Measurements from ENCODE around the gene DCUN1D1. TPM values are rescaled to one million over a fixed set of nuclear protein-coding genes. Genes with fewer than 3 reads are reported as not detected.
"Not testable (repeated sequence)": the region's sequence is repeated elsewhere in the genome, so short reads cannot be mapped to it uniquely, and the experiment has no call there.

The DCUN1D1 gene
- polyA plus RNA-seq (ENCODE audit: insufficient read length in 4 of 4): 10 to 100 TPM; 50.5 to 66.7 (median 61.2) TPM

DNA sequence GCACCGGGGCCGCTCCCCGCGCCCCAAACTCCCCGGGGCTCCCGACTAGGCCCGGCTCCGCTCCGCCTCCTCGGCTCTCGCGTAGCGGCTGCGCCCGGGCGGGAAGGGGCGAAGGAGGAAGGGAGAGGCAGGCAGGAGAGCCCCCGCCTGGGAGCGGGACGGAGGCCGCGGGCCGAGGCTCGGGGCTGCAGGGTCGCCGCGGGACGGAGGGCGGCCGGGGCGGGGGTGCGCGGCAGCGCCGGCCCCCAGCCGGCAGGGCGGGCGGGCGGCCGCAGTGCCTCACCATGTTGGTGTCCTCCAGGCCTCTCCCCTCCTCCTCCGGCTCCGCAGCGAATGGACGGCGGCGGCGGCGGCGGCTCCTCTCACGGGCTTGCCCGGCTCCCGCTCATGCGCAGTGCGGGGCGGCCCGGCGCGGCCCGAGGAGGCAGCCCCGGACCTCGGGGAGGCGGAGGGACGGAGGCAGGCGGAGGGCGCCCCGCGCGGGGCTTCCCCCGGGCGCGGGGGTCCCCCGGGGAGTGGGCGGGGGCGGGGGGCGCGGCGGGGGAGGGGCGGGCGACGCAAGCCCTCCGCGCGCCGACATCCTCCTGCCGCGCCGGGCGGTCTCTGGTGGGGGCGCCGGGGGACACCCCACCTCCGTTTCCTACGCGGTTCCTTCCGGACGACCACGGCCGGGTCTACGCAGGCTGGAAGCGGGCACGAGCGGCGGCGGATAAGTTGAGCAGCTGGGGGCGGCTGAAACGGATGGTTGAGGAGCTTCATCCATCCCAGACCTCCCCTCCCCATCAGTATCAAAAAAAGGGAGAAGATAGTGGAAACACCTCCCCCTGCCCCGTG lies at the start of gene DCUN1D1:
DCUN1D1 (minus strand) TSS at position 335 of the 834 bp plus-strand sequence; CDS start at position 286, 49 bp downstream.
- peak in 2 of 4 donors; percentile 63 to 65 for DNase-seq (ENCODE audit: low read depth in 4 of 4, low spot score in 3 of 4)

DNA sequence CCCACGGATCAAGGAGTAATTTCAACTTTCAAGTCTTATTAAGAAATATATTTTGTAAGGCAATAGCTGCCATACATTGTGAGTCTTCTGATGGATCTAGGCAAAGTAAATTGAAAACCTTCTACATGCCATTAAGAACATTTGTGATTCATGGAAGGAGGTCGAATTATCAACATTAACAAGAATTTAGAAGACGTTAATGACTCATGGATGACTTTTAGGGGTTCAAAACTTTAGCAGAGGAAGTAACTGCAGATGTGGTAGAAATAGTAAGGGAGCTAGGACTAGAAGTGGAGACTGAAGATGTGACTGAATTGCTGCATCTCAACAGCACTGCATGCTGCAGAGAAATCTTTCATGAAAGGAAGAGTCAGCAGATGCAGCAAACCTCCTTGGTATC lies 48.1 kb upstream of the DCUN1D1 start:
- DNase-seq (ENCODE audit: low read depth in 4 of 4, low spot score in 3 of 4): no peak

DNA sequence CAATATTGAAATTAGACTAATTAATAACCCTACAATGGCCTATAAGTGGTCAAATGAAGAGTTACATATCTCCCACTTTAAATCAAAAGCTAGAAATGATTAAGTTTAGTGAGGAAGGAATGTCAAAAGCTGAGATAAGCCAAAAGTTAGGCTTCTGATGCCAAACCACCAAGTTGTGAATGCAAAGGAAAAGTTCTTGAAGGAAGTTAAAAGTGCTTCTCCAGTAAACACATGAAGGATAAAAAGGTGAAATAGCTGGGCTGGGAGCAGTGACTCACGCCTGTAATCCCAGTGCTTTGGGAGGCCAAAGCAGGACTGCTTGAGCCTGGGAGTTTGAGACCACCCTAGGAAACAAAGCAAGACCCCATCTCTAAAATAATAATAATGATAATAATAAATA lies 46.9 kb upstream of the DCUN1D1 start:
- DNase-seq (ENCODE audit: low read depth in 4 of 4, low spot score in 3 of 4): no peak

DNA sequence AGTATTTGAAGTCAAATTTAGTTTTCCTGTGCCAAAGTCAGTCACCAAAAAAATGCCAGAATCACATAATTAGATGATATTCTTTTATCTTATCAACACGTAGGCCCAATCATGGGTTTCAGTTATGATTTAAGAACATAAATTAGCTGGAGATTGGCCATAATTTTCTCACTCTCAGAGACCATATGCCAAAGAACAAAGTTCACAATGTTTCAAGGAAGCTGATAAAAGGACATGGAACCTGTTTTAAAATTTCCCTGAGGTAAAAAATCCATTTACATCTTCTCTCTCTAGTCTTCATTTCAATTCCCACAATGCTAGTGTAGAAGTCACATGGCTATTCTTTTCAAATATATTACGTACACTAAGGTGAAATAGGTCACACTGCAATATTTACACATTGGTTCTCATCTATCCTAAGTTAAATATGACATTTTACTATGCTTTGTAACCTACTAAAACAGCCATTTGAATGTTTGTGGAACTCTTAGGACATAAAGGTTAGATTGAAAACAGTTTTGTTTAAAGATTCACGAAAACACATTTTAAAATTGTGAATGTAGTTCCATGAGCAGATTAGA lies 42.7 kb upstream of the DCUN1D1 start:
- DNase-seq (ENCODE audit: low read depth in 4 of 4, low spot score in 3 of 4): no peak

DNA sequence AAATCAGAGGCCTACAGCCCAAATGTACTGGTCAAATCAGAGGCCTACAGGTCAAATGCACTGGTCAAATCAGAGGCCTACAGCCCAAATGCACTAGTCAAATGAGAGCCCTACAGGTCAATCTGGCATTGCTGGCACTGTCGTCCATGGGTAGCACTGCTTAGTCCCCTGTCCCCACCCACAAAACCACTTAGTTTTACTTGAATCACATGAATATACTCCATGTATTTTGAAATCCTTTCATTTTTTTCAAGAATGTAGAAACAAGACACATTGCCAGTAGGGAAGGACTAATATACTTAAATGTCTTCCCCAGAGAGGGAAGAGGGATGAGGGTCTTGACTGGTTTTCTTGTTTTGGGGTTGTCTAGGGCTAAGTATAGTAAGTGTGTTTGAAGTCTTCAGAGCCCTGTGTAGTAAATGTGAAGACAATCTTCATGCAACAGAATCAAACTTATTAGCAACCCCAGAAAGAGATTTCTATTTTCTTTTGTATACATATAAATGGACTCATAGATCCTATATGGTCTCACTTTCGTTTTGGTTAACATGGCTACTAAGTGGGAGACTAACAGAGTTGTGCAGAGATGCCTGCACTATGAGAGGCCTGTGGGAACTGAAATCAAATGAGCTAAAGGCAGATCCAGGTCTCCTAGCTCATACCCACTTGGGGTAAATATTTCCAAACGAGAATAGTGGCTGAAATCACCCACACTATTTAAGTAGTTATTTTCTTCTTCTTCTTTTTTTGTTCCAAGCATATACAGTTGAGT lies 38.3 kb upstream of the DCUN1D1 start:
- DNase-seq (ENCODE audit: low read depth in 4 of 4, low spot score in 3 of 4): no peak

DNA sequence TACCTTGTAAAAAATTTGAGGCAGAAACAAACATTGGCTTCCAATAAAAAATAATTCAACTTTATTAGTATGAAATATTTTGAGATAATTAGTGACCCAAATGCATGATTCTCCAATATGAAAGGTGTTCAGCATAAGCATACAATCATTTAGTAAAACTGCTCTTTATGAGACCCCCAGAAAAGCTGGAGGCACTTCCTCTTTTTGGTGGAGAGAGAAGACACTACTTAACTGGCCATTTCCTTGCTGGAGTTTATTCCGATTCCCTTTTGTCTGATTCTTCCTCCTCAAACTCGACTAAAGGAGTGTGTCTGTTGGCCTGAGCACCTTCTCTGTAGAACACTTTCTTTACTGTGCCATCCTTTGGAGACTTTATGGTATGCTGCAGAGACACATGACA lies 34.8 kb upstream of the DCUN1D1 start:
- DNase-seq (ENCODE audit: low read depth in 4 of 4, low spot score in 3 of 4): no peak

DNA sequence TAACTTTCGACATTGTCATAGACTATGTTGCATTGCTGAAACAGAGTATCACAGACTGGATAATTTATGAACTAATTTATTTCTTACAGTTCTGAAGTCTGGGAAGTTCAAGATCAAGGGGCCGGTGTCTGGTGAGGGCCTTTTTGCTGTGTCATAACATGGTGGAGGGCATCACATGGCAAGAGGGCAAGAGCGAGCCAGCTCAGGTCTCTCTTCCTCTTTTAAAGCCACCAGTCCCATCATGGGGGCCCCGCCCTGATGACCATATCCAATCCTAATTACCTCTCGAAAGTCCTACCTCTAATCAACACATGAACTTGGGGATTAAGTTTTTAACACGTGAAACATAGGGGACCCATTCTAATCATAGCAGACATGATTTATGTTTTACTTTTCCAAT lies 33.5 kb upstream of the DCUN1D1 start:
- no peak for DNase-seq (ENCODE audit: low read depth in 4 of 4, low spot score in 3 of 4)

DNA sequence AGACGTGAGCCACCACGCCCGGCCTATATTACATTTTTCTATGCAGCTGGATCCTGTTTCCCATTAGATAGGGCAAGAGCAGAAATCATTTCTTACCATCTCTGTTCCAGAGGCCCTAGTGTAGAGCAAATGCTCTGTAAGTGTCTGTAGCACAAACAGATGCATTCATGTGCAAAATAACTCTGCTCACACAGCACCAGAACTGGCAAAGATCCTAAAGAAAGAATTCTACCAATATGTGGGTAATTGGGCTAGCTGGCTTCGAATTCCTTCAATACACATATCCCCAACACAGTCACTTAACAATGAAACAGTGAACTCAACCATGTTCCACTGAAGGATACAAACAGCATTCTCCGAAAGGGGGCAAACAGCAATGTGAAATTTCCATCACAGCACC lies 32.7 kb upstream of the DCUN1D1 start:
- DNase-seq (ENCODE audit: low read depth in 4 of 4, low spot score in 3 of 4): no peak

DNA sequence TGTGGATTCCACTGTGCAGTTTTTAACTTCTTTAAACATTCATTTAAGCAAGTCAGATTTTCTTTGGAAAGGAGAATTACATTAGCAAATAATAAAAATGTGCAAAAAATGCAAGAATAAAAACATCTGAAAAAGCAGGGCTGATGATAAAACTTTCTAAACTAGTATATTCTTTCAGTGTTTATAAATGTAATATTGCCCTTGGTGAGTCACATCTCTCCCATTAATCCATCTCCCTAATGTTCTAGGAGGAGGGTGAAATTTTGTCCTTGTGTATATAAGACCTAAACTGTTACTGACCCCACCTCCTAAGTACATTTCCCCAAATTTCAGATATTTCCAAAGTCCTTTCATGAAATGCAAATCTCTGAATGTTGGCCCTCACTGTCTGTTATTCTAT lies 28.5 kb upstream of the DCUN1D1 start:
- DNase-seq (ENCODE audit: low read depth in 4 of 4, low spot score in 3 of 4): no peak

DNA sequence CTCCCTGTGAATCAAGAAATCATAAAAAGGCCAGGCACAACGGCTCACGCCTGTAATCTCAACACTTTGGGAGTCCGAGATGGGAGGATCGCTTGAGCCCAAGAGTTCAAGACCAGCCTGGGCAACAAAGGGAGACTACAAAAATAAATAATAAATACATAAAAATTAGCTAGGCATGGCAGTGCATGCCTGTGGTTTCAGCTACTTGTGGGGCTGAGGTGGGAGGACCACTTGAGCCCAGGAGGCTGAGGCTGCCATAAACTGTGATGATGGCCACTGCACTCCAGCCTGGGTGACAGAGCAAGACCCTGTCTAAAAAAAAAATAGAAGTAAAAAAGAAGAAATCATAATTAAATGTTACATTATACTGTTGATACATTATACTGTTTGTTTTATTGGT lies 28.0 kb upstream of the DCUN1D1 start:
- DNase-seq (ENCODE audit: low read depth in 4 of 4, low spot score in 3 of 4): no peak

DNA sequence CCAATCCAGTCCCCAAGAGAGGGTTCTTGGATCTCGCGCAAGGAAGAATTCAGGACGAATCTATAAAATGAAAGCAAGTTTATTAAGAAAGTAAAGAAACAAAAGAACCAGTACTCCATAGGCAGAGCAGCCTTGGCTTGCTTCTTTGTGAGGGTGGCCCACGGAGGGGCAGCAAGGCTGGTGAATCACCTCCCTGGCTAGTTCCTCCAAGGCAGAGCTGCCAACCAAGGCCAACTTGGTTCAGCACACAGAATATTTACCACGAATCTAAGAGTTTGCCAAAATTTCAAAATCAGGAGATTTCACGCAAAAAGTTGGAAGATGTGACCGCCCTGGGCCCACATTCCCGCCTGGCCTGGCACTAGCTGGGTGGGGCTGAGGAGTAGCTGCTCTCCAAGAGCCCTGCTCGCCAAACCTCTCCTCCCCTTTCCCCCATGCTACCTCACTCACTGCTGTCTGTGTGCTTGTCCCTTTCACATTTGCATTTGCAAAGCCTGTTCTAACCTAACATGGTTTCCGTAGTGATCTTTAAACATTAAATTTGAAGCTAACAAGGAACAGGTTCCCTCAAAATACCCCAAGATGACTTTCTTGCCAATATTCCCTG lies 26.2 kb upstream of the DCUN1D1 start:
- DNase-seq (ENCODE audit: low read depth in 4 of 4, low spot score in 3 of 4): no peak

DNA sequence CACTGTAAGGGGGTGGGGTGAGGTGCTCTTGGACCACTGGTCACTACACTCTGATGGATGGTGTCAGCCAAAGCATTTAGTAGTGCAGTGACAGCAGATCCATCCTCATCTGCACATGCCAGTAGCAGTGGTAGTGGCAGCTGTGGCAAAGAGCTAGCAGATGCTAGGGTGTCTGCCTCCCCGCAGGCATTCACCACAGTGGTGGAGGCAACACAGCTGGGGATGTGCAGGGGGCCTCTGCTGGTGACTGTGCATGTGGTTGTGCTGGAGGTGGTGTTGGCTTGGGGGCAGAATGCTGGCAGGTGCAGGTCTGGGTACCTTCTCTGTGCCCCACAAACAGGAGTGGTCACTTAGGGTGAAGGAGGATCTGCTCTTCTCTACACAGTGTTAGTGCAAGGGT lies 19.4 kb upstream of the DCUN1D1 start:
- DNase-seq (ENCODE audit: low read depth in 4 of 4, low spot score in 3 of 4): no peak

DNA sequence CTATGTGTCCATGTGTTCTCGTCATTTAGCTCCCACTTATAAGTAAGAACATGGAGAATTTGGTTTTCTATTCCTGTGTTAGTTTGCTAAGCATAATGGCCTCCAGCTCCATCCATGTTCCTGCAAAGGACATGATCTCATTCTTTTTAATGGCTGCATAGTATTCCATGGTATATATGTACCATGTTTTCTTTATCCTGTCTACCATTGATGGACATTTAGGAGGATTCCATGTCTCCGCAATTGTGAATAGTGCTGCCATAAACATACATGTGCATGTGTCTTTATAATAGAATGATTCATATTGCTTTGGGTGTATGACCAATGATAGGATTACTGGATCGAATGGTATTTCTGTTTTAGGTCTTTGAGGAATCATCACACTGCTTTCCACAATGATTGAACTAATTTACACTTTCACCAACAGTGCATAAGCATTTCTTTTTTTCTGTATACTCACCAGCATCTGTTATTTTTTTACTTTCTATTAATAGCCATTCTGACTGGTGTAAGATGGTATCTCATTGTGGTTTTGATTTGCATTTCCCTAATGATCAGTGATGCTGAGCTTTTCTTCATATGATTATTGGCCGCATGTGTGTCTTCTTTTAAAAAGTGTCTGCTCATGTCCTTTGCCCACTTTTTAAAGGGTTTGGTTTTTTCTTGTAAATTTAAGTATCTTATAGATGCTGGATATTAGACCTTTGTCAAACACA lies 13.3 kb upstream of the DCUN1D1 start:
- DNase-seq (ENCODE audit: low read depth in 4 of 4, low spot score in 3 of 4): not testable (repeated sequence)

DNA sequence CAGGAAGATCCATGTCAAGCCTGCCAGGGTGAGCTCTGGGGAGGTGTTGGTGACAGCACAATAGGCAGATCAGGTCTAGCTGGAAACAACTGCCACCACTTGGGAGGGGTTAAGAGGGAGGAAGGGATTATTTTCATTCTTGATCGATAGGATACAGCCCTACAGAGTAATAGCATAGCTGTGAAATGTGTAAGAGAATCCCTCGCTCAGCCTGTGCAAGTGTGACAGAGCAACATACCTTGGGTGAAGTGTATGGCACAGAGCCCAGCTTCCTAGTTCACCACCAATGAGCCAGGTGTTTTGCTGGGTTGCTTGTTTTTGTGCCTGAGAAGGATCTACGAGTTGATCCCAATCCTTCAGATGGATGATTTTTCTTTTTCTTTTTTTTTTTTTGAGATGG lies 9.2 kb upstream of the DCUN1D1 start:
- no peak for DNase-seq (ENCODE audit: low read depth in 4 of 4, low spot score in 3 of 4)

DNA sequence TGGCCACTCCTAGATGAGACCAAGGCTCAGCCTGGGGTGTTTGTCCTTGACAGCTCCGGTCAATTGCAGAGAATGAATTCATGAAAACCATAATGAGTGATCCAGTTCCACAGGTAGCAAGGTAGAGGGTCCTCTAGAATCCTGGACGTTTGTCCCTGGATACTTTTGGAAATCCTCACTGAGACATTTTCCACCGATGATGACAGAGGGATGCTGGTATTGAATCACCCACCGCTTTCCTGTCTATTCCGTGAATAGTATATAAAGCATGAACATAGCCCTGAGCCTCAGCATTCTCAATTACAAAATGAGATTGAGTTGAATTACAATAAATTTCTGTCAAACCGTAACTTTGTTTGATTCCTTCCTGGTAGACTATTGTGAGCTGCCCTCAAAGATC lies 5.7 kb upstream of the DCUN1D1 start:
- DNase-seq (ENCODE audit: low read depth in 4 of 4, low spot score in 3 of 4): no peak

DNA sequence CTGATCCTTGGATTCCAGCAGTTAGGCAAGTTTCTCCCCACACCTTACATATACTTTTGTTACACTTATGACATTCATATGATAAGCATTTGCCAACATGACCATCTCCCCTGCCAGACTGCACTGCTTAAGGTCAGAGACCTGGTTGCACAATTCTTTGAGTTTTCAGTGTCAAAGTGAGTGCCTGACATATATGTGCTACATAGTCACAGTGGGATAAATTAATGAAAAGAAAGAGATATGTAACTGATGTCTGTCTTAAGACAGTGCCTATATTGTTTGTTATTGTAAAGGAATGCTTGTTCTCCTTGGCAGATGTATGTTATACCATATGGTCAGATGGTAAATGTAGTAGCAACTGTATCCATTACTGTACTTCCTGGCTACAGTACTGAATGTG lies 3.5 kb upstream of the DCUN1D1 start:
- DNase-seq (ENCODE audit: low read depth in 4 of 4, low spot score in 3 of 4): no peak

DNA sequence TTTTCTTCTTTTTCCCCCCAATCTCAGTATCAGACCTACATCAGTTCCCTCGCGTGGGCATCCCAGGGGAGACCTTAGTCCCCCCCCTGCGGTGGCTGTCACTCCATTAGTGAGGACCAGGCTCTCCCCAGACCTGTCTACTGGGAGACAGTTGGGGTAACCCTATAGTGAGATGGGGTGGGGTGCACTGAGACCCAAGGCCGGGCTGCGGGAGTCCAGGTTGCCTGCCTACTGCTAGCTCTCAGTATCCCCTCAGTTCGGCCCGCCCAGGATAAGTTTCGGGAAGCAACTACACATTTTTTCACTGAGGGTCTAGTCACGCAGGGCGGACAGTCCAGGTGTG lies 671 bp upstream of the DCUN1D1 start:
- no peak for DNase-seq (ENCODE audit: low read depth in 4 of 4, low spot score in 3 of 4)

DNA sequence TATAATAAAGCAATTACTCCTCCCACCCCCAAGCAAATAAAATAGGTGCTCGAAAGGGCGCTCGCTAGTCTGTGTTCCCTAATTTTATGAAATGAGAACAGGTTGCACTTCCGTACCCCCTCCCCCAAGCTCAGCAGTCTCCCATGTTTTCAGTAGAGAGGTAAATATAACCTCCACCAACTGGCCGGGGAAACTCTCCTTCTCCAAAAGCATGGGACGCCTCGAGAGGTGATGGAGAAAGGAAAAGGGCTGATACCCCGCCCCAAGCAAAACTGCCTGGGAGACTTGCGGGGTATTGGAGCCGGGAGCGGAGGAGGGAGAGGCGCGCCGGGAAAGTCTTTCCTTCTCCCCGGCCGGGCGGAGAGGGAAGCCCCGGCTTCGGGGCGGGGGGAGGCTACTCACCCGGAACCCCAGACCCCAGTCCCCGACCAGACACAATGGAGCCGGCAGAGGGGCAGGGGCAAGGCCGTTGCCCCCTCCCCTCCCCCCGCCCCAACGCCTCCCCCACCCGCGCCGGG lies 605 bp downstream of the DCUN1D1 start:
- DNase-seq (ENCODE audit: low read depth in 4 of 4, low spot score in 3 of 4): peak in 1 of 4 donors; percentile 21

DNA sequence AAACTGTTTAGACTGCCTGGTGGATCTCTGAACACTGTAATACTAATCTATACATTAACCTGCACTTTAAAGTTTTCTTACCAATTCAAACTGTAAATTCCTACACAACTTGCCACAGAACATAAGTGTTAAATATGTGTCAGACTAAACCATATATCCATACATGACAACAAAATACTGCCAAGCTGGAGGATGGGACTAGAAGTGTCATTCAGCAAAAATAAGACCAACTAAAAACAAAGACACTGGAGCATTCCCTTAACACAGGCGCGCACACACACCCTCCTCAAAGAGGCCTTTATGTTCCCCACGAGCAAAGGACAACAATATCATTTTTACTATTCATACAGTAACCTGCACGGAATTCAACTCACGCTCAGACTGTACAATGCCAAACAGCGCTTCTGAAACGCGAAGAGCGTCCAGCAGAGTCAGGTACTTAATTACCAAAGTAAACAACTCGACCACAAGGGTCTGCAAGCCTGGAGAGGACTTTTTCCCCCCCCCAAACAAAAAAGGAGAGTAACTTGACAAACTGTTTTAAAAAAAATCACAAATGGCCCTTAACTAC lies 1.1 kb downstream of the DCUN1D1 start:
- DNase-seq (ENCODE audit: low read depth in 4 of 4, low spot score in 3 of 4): no peak

DNA sequence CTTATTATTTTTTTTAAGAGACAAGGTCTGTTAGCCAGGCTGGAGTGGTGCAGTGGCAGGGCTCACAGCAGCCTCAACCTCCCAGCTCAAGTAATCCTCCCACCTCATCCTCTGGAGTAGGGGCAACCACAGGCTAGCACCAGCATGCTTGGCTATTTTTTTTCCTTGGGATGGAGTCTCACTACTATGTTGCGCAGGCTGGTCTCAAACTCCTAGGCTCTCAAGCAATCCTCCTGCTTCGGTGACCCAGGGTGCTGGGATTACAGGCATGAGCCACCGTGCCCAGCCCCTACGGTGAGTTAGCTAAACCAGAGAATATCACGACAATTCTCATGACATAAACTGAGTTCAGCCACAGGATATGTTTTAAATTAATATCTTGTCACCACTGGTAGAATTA lies 2.0 kb downstream of the DCUN1D1 start:
- DNase-seq (ENCODE audit: low read depth in 4 of 4, low spot score in 3 of 4): no peak

Data from left renal pelvis (tissue), 4 donors.